ENCODE data around the gene LYRM7.

LYRM7 gene

DNA sequence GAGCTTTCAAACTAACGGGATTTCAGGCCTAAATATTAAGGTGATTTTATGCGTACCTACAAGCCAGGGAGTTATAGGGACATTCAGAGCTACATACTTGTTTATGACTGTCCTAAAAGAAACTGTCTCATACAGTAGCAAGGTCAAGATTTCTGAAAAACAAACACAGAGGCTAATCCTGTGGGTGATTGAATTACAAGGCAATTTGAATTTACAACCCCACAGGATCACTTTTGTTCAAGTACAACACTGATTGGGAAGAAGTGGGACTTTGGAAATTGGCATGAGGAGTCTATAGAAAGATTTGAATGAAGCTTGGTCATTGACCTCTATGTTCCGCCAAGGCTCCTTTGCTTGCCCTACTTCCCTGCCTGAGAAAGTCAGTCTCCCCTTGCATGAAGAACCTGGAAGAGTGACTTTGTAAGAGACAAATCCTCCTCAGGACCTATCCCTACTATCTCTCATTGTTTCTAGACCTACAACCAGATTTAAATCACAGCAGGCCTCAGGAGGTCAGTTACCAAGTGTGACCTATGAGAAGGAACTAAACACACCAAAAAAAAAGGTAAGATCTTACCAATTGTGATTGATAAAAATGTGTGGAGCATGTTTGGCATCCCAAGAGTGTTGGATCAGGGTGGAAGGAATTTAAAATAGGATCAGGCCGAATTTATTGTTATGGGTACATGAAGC, 54.7 kb downstream of the LYRM7 start:
- no peak overlapping the region for H3K9ac ChIP-seq (ENCODE audit: insufficient read length, low read depth)
- H3K27me3 ChIP-seq (ENCODE audit: insufficient read depth, insufficient read length), result no peaks in the 10 kb centered on the region
- no peak overlapping the region for H3K4me3 ChIP-seq (ENCODE audit: insufficient read length, low read depth)
- DNase-seq (ENCODE audit: low read depth, low spot score), result no peak
- no peaks in the 10 kb centered on the region for H3K4me1 ChIP-seq (ENCODE audit: insufficient read depth, insufficient read length)
- TF ChIP-seq SUZ12 (IDR thresholded peaks at IDR 0.05; ENCODE audit: extremely low read depth, insufficient read depth, insufficient read length) (no peak), YY1 (IDR thresholded peaks at IDR 0.05; ENCODE audit: insufficient read depth, insufficient read length) (no peak)
- no peaks in the 10 kb centered on the region for H3K9me3 ChIP-seq (ENCODE audit: insufficient read depth, low read length)
- no peaks in the 10 kb centered on the region for H3K36me3 ChIP-seq (ENCODE audit: insufficient read depth, insufficient read length, low read length)

DNA sequence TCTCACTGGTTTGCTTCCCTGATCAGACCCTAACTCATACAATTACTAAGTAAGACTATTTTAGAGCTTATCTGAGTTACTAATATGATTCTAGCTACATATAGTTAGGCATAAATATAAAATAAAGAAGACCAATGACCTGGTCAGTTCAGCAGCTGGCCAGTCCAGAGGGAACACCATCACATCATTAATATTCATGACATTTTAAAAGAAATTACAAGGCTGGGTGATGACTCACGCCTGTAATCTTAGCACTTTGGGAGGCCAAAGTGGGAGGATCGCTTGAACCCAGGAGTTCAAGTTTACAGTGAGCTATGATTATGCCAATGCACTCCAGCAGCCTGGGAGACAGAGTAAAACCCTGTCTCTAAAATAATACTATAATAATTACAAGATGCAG, 56.2 kb downstream of the LYRM7 start:
- Histone ChIP-seq H3K9ac (ENCODE audit: insufficient read length, low read depth) (no peak overlapping the region), H3K27me3 (ENCODE audit: insufficient read depth, insufficient read length) (no peaks in the 10 kb centered on the region), H3K4me1 (ENCODE audit: insufficient read depth, insufficient read length) (no peaks in the 10 kb centered on the region), H3K9me3 (ENCODE audit: insufficient read depth, low read length) (no peaks in the 10 kb centered on the region), H3K4me3 (ENCODE audit: insufficient read length, low read depth) (no peak overlapping the region), H3K36me3 (ENCODE audit: insufficient read depth, insufficient read length, low read length) (no peaks in the 10 kb centered on the region)
- no peak for TF ChIP-seq SUZ12 (IDR thresholded peaks at IDR 0.05; ENCODE audit: extremely low read depth, insufficient read depth, insufficient read length)
- TF ChIP-seq YY1 (IDR thresholded peaks at IDR 0.05; ENCODE audit: insufficient read depth, insufficient read length), result no peak
- no peak for TF ChIP-seq ZNF274 (IDR thresholded peaks at IDR 0.05; ENCODE audit: low read depth, low read length)
- DNase-seq (ENCODE audit: low read depth, low spot score), result no peak

DNA sequence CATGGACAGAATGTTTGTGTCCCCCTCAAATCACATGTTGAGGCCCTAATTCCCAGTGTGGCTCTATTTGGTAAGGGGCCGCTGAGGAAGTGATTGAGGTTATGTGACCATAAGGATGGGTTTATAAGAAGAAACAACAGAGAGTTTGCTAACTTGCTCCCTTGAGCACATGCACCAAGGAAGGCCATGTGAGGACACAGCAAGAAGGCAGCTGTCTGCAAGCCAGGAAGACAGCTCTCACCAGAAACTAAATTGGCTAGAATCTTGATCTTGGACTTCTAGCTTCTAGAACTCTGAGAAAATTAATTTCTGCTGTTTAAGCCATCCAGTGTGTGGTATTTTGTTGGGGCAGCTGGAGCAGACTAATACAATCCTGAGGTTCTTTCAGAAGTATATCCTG, 57.9 kb downstream of the LYRM7 start:
- H3K9ac ChIP-seq (ENCODE audit: insufficient read length, low read depth), result no peak overlapping the region
- TF ChIP-seq SUZ12 (IDR thresholded peaks at IDR 0.05; ENCODE audit: extremely low read depth, insufficient read depth, insufficient read length), result no peak
- no peak for TF ChIP-seq ZNF274 (IDR thresholded peaks at IDR 0.05; ENCODE audit: low read depth, low read length)
- TF ChIP-seq YY1 (IDR thresholded peaks at IDR 0.05; ENCODE audit: insufficient read depth, insufficient read length), result no peak
- H3K27me3 ChIP-seq (ENCODE audit: insufficient read depth, insufficient read length), result no peaks in the 10 kb centered on the region
- H3K4me1 ChIP-seq (ENCODE audit: insufficient read depth, insufficient read length), result no peaks in the 10 kb centered on the region
- no peak overlapping the region for H3K4me3 ChIP-seq (ENCODE audit: insufficient read length, low read depth)
- no peaks in the 10 kb centered on the region for H3K36me3 ChIP-seq (ENCODE audit: insufficient read depth, insufficient read length, low read length)
- H3K9me3 ChIP-seq (ENCODE audit: insufficient read depth, low read length), result no peaks in the 10 kb centered on the region
- no peak for DNase-seq (ENCODE audit: low read depth, low spot score)

DNA sequence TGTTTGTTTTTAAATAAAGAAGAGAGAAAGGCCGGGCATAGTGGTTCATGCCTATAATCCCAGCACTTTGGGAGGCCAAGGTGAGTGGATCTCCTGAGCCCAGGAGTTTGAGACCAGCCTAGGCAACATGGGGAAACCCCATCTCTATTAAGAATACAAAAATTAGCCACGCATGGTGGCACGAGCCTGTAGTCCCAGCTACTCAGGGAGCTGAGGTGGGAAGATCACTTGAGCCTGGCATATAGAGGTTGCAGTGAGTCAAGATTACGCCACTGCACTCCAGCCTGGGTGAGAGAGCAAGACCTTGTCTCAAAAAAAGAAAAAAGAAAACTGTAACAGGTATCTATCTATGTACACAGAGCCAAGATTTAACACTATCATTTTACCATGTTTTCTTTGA, 58.9 kb downstream of the LYRM7 start:
- H3K9ac ChIP-seq (ENCODE audit: insufficient read length, low read depth), result no peak overlapping the region
- H3K9me3 ChIP-seq (ENCODE audit: insufficient read depth, low read length), result no peaks in the 10 kb centered on the region
- no peaks in the 10 kb centered on the region for H3K27me3 ChIP-seq (ENCODE audit: insufficient read depth, insufficient read length)
- no peaks in the 10 kb centered on the region for H3K36me3 ChIP-seq (ENCODE audit: insufficient read depth, insufficient read length, low read length)
- DNase-seq (ENCODE audit: low read depth, low spot score), result no peak
- TF ChIP-seq SUZ12 (IDR thresholded peaks at IDR 0.05; ENCODE audit: extremely low read depth, insufficient read depth, insufficient read length) (no peak), YY1 (IDR thresholded peaks at IDR 0.05; ENCODE audit: insufficient read depth, insufficient read length) (no peak), ZNF274 (IDR thresholded peaks at IDR 0.05; ENCODE audit: low read depth, low read length) (no peak)
- H3K4me1 ChIP-seq (ENCODE audit: insufficient read depth, insufficient read length), result no peaks in the 10 kb centered on the region
- H3K4me3 ChIP-seq (ENCODE audit: insufficient read length, low read depth), result no peak overlapping the region

DNA sequence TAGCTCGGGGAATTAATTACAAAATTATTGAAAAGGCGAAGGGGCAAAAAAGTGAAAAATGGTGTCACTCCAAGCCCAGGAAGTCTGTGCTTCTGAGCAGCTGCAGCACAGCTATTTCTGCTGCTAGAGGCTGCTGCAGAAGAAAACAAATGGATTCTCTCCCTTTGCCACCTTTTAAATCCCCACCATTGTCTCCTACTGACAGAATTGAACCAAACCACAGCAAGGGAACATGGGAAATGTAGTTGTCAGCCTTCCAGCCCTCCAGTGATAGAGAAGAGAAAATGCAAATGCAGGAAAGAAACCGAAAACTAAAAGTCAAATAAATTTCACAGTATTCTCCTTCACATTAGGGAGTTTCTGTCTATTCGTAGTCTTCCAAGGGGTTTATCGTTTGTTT, 59.7 kb downstream of the LYRM7 start:
- DNase-seq (ENCODE audit: low read depth, low spot score), result peak; percentile 9
- no peaks in the 10 kb centered on the region for H3K9me3 ChIP-seq (ENCODE audit: insufficient read depth, low read length)
- no peak for TF ChIP-seq ZNF274 (IDR thresholded peaks at IDR 0.05; ENCODE audit: low read depth, low read length)
- no peak for TF ChIP-seq YY1 (IDR thresholded peaks at IDR 0.05; ENCODE audit: insufficient read depth, insufficient read length)
- no peak for TF ChIP-seq SUZ12 (IDR thresholded peaks at IDR 0.05; ENCODE audit: extremely low read depth, insufficient read depth, insufficient read length)

DNA sequence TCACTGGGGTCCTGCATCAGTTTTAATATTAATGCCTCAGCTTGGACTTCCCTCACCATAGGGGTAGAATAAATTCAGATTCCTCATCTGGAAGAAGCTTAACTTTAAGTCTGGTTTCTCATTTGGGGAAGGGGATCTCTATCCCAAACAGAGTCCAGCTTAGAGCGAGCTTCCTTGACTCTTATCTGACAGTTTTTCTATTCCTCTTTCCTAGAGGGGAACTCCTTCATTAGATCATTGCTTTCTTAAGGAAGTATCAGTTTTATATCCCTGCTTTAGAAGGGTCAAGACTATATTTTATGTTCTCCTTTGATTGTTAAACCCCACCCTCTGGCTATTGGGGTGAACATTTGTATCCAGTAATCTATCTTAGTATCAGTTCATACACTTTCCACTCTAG, 68.9 kb downstream of the LYRM7 start:
- no peaks in the 10 kb centered on the region for H3K27me3 ChIP-seq (ENCODE audit: insufficient read depth, insufficient read length)
- no peak overlapping the region for H3K9ac ChIP-seq (ENCODE audit: insufficient read length, low read depth)
- TF ChIP-seq YY1 (IDR thresholded peaks at IDR 0.05; ENCODE audit: insufficient read depth, insufficient read length), result no peak
- no peak for TF ChIP-seq SUZ12 (IDR thresholded peaks at IDR 0.05; ENCODE audit: extremely low read depth, insufficient read depth, insufficient read length)
- no peak for TF ChIP-seq ZNF274 (IDR thresholded peaks at IDR 0.05; ENCODE audit: low read depth, low read length)
- H3K9me3 ChIP-seq (ENCODE audit: insufficient read depth, low read length), result no peaks in the 10 kb centered on the region
- no peaks in the 10 kb centered on the region for H3K4me1 ChIP-seq (ENCODE audit: insufficient read depth, insufficient read length)
- no peak overlapping the region for H3K4me3 ChIP-seq (ENCODE audit: insufficient read length, low read depth)
- no peaks in the 10 kb centered on the region for H3K36me3 ChIP-seq (ENCODE audit: insufficient read depth, insufficient read length, low read length)
- DNase-seq (ENCODE audit: low read depth, low spot score), result no peak

More for the DNA sequence above, 59.7 kb downstream of the LYRM7 start:
- Histone ChIP-seq H3K4me1 (ENCODE audit: insufficient read depth, insufficient read length) (no peaks in the 10 kb centered on the region), H3K9ac (ENCODE audit: insufficient read length, low read depth) (no peak overlapping the region), H3K36me3 (ENCODE audit: insufficient read depth, insufficient read length, low read length) (no peaks in the 10 kb centered on the region), H3K4me3 (ENCODE audit: insufficient read length, low read depth) (no peak overlapping the region), H3K27me3 (ENCODE audit: insufficient read depth, insufficient read length) (no peaks in the 10 kb centered on the region)

DNA sequence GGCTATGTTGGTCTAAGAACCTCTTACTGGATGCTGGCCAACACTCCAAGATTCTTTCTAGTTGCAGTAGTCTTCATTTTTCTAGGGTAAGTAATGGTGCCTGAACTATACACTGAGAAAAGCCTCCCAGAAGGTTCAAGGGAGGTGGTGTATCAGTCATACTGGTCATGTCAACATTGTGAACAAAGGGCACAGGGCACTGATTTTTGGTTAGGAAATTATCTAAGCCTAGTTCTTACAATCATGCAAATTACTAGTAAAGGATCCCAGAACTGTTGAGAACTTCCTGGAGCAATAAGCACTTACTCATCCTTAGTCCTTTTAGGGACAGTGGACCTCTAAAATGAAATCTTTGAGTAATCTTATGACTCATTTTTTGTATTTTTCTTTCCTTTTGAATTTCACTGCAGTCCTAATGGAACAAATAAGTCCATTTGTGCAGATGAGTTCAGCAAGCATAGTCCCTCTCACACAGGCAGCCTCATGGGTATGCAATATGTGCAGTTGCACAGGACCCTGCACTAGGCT, 72.0 kb downstream of the LYRM7 start:
- DNase-seq (ENCODE audit: low read depth, low spot score), result no peak
- TF ChIP-seq SUZ12 (IDR thresholded peaks at IDR 0.05; ENCODE audit: extremely low read depth, insufficient read depth, insufficient read length) (no peak), YY1 (IDR thresholded peaks at IDR 0.05; ENCODE audit: insufficient read depth, insufficient read length) (no peak)

More for the DNA sequence above, 72.0 kb downstream of the LYRM7 start:
- no peak overlapping the region for H3K9ac ChIP-seq (ENCODE audit: insufficient read length, low read depth)
- no peaks in the 10 kb centered on the region for H3K36me3 ChIP-seq (ENCODE audit: insufficient read depth, insufficient read length, low read length)
- H3K4me3 ChIP-seq (ENCODE audit: insufficient read length, low read depth), result no peak overlapping the region
- no peaks in the 10 kb centered on the region for H3K27me3 ChIP-seq (ENCODE audit: insufficient read depth, insufficient read length)
- H3K4me1 ChIP-seq (ENCODE audit: insufficient read depth, insufficient read length), result no peaks in the 10 kb centered on the region
- H3K9me3 ChIP-seq (ENCODE audit: insufficient read depth, low read length), result no peaks in the 10 kb centered on the region

All from NT2/D1 (cell line).